DMS 273 (cell line): ENCODE data around the gene CES3.
A peak's percentile ranks its signal among the peaks of the same experiment; 100 is the strongest.

Source experiments
- DNase-seq: peaks from one replicate; lab custom pipeline; 2025; ENCODE audit not compliant: unreplicated experiment; lab: John Stamatoyannopoulos, UW

CES3 gene

GRCh38 chr16:67000384-67001351 lies 39.6 kb downstream of the CES3 start:
- DNase-seq, result peak; percentile 76

GRCh38 chr16:67001726-67002125 lies 40.7 kb downstream of the CES3 start:
- no peak for DNase-seq

- DNase-seq, result no peak
These were observed 46.0 kb downstream of the CES3 start for GRCh38 chr16:67006930-67007658.

GRCh38 chr16:67009158-67009557 lies 48.1 kb downstream of the CES3 start:
- no peak for DNase-seq

GRCh38 chr16:67011274-67011673 lies 50.2 kb downstream of the CES3 start:
- DNase-seq, result no peak

- peak; percentile 72 for DNase-seq
These were observed 52.3 kb downstream of the CES3 start for GRCh38 chr16:67013233-67013822.

- DNase-seq, result peak; percentile 91
These were observed 53.0 kb downstream of the CES3 start for GRCh38 chr16:67013823-67014633.

GRCh38 chr16:67014634-67015312 lies 53.7 kb downstream of the CES3 start:
- peak; percentile 42 for DNase-seq

GRCh38 chr16:67015313-67015731 lies 54.3 kb downstream of the CES3 start:
- no peak for DNase-seq

- DNase-seq, result no peak
These were observed 55.1 kb downstream of the CES3 start for GRCh38 chr16:67016143-67016542.

GRCh38 chr16:67016681-67017420 lies 55.8 kb downstream of the CES3 start:
- no peak for DNase-seq

- no peak for DNase-seq
These were observed 56.3 kb downstream of the CES3 start for GRCh38 chr16:67017421-67017750.

- DNase-seq, result peak; percentile 96
These were observed 56.9 kb downstream of the CES3 start for GRCh38 chr16:67017810-67018488.

GRCh38 chr16:67019171-67019570 lies 58.1 kb downstream of the CES3 start:
- DNase-seq, result no peak

GRCh38 chr16:67021321-67021720 lies 60.3 kb downstream of the CES3 start:
- no peak for DNase-seq

GRCh38 chr16:67022531-67023214 lies 61.6 kb downstream of the CES3 start:
- DNase-seq, result no peak

- DNase-seq, result no peak
These were observed 62.6 kb downstream of the CES3 start for GRCh38 chr16:67023689-67024088.
